ENCODE results near the gene MED17. TPM values are rescaled to one million over a fixed set of nuclear protein-coding genes. Genes with fewer than 3 reads are reported as not detected.

MED17 gene
- total RNA-seq, 1 experiment from 2014 or later: 41.1 TPM

GRCh38 chr11:93735627-93736026, 48.5 kb upstream of the MED17 start:
- Histone ChIP-seq H3K9me3 (ENCODE audit: control insufficient read depth in 1 of 2, insufficient read depth in 1 of 2, low read depth in 1 of 2, low read length in 2 of 2) (no peaks in the 10 kb centered on the region), H3K27ac (ENCODE audit: low read depth, low read length) (no peak overlapping the region), H3K4me1 (ENCODE audit: control insufficient read depth in 1 of 2, insufficient read depth in 2 of 2, low read length in 2 of 2) (peaks cover 18 to 26% of the 10 kb centered on the region in 2 experiments), H3K27me3 (ENCODE audit: insufficient read depth, low read length) (no peaks in the 10 kb centered on the region), H4K20me1 (ENCODE audit: insufficient read depth) (peaks cover 86% of the 10 kb centered on the region), H3K4me2 (ENCODE audit: low read length) (no peak overlapping the region), H3K79me2 (ENCODE audit: insufficient read depth, low read length) (peaks cover 94% of the 10 kb centered on the region), H3K36me3 (ENCODE audit: control insufficient read depth in 1 of 2, insufficient read depth in 2 of 2, low read length in 2 of 2) (peaks cover 92 to 99% of the 10 kb centered on the region in 2 experiments), H3K9me2 (ENCODE audit: insufficient read depth) (no peaks in the 10 kb centered on the region), H3K9ac (ENCODE audit: low read length) (no peak overlapping the region), H2AFZ (ENCODE audit: low read depth, low read length, poor library complexity, severe bottlenecking) (no peak overlapping the region), H3K4me3 (replicated peaks in 1 of 2; ENCODE audit: low read depth in 1 of 2, low read length in 2 of 2) (no peak overlapping the region)
- ATAC-seq (no peak), DNase-seq (ENCODE audit: low read depth, low spot score) (no peak)
- ChIA-PET CTCF (no interaction called here), POLR2A (no interaction called here), RAD21 (ENCODE audit: low non-redundant PET in 1 of 2, low total read pairs in 2 of 2, uncharacterized antibody in 2 of 2, unreplicated experiment in 2 of 2) (no interaction called here)
- BruUV-seq (replicated peaks): no TSS peak
- intact Hi-C loops (cut with micrococcal nuclease): no loop called here
- no peak for TF ChIP-seq YY1 (IDR thresholded peaks at IDR 0.05; ENCODE audit: extremely low read depth, insufficient replicate concordance, low read depth, low read length)
- TF ChIP-seq MAX (IDR thresholded peaks at IDR 0.05): no peak
- TF ChIP-seq ELF1 (IDR thresholded peaks at IDR 0.05; ENCODE audit: borderline replicate concordance, low read depth): no peak
- TF ChIP-seq RAD21 (IDR thresholded peaks at IDR 0.05; ENCODE audit: low read depth): no peak
- no peak for TF ChIP-seq POLR2A (IDR thresholded peaks at IDR 0.05; ENCODE audit: borderline replicate concordance, extremely low read depth, insufficient read depth, insufficient read length)
- TF ChIP-seq SRF (IDR thresholded peaks at IDR 0.05; ENCODE audit: low read depth): no peak
- TF ChIP-seq ZFX (IDR thresholded peaks at IDR 0.05): no peak
- TF ChIP-seq SP1 (IDR thresholded peaks at IDR 0.05; ENCODE audit: low read depth): no peak
- TF ChIP-seq ZNF274 (IDR thresholded peaks at IDR 0.05; ENCODE audit: low read depth, low read length): no peak
- TF ChIP-seq JUND (IDR thresholded peaks at IDR 0.05): no peak
- TF ChIP-seq CEBPB (IDR thresholded peaks at IDR 0.05; ENCODE audit: low read depth): no peak
- TF ChIP-seq ZBTB33 (IDR thresholded peaks at IDR 0.05; ENCODE audit: extremely low read depth, insufficient replicate concordance, low read length): no peak
- TF ChIP-seq EZH2 (IDR thresholded peaks at IDR 0.05): no peak
